ENCODE results near the gene CBLC.

The CBLC gene

GRCh38 chr19:44795398-44795987, 17.8 kb downstream of the CBLC start:
- DNase-seq: no peak

- peak in 13 of 51 donors; percentile 1 to 45 (median 7) for DNase-seq
Observed at GRCh38 chr19:44796701-44797115, 19.0 kb downstream of the CBLC start.

- DNase-seq: no peak
Observed at GRCh38 chr19:44799627-44800346, 22.1 kb downstream of the CBLC start.

GRCh38 chr19:44800461-44800860, 22.8 kb downstream of the CBLC start:
- DNase-seq: peak in 48 of 51 donors; percentile 3 to 80 (median 45)

- no peak for DNase-seq
Observed at GRCh38 chr19:44803442-44804428, 26.0 kb downstream of the CBLC start.

- no peak for DNase-seq
Observed at GRCh38 chr19:44806291-44806690, 28.6 kb downstream of the CBLC start.

GRCh38 chr19:44807162-44807561, 29.5 kb downstream of the CBLC start:
- DNase-seq: no peak

- peak in 20 of 51 donors; percentile 1 to 36 (median 16) for DNase-seq
Observed at GRCh38 chr19:44807652-44808462, 30.2 kb downstream of the CBLC start.

- DNase-seq: peak in 40 of 51 donors; percentile 1 to 70 (median 40)
Observed at GRCh38 chr19:44808463-44809371, 31.0 kb downstream of the CBLC start, which contains the start of gene BCAM. Gene BCAM (plus strand): TSS chr19:44809103. CDS start chr19:44809125, 22 bp downstream.

GRCh38 chr19:44809577-44810233, 32.0 kb downstream of the CBLC start:
- no peak for DNase-seq

GRCh38 chr19:44810234-44811121, 32.8 kb downstream of the CBLC start:
- DNase-seq: no peak

GRCh38 chr19:44811122-44811419, 33.4 kb downstream of the CBLC start:
- DNase-seq: no peak

- no peak for DNase-seq
Observed at GRCh38 chr19:44812142-44812718, 34.5 kb downstream of the CBLC start.

GRCh38 chr19:44813070-44813840, 35.6 kb downstream of the CBLC start:
- no peak for DNase-seq

- DNase-seq: no peak
Observed at GRCh38 chr19:44813841-44814470, 36.3 kb downstream of the CBLC start.

GRCh38 chr19:44814517-44814916, 36.8 kb downstream of the CBLC start:
- DNase-seq: no peak

- no peak for DNase-seq
Observed at GRCh38 chr19:44816301-44816700, 38.6 kb downstream of the CBLC start.
